ENCODE data around the gene VIPR2. TPM values are rescaled to one million over a fixed set of nuclear protein-coding genes. Genes with fewer than 3 reads are reported as not detected.
"Not testable (repeated sequence)": the region's sequence is repeated elsewhere in the genome, so short reads cannot be mapped to it uniquely, and the experiment has no call there.

The VIPR2 gene
- total RNA-seq, 4 donors from 2014 or later = 0.32 to 0.34 (median 0.32) TPM; not detected in 1

- intact Hi-C loops (cut with DNase I; ENCODE audit: low total_unique reads) = no loop called here
- DNase-seq (ENCODE audit: low spot score in 2 of 2) = no peak
- no peak overlapping the region for H3K4me3 ChIP-seq (ENCODE audit: low read depth, poor library complexity, severe bottlenecking)
- WGBS, 2 donors = 86% methylated on average over 17 of the region's 17 CpGs
- no peak for TF ChIP-seq POLR2A (IDR thresholded peaks at IDR 0.05)
- TF ChIP-seq CTCF (IDR thresholded peaks at IDR 0.05) = no peak
Measured at GRCh38 chr7:159169391-159169790, 24.7 kb upstream of the VIPR2 start.

GRCh38 chr7:159167139-159167538 lies 22.5 kb upstream of the VIPR2 start:
- H3K4me3 ChIP-seq (ENCODE audit: low read depth, poor library complexity, severe bottlenecking) = no peak overlapping the region
- DNase-seq (ENCODE audit: low spot score in 2 of 2) = no peak
- intact Hi-C loops (cut with DNase I; ENCODE audit: low total_unique reads) = no loop called here
- no peak for TF ChIP-seq CTCF (IDR thresholded peaks at IDR 0.05)
- no peak for TF ChIP-seq POLR2A (IDR thresholded peaks at IDR 0.05)
- 88 to 91% methylated on average over 14 to 15 of the region's 15 CpGs for WGBS, 2 donors

- no peak overlapping the region for H3K4me3 ChIP-seq (ENCODE audit: low read depth, poor library complexity, severe bottlenecking)
Measured at GRCh38 chr7:159166530-159166929, 21.9 kb upstream of the VIPR2 start.

GRCh38 chr7:159165352-159165751 lies 20.7 kb upstream of the VIPR2 start:
- TF ChIP-seq POLR2A (IDR thresholded peaks at IDR 0.05) = no peak
- no peak for TF ChIP-seq CTCF (IDR thresholded peaks at IDR 0.05)

More at GRCh38 chr7:159166530-159166929, 21.9 kb upstream of the VIPR2 start:
- intact Hi-C loops (cut with DNase I; ENCODE audit: low total_unique reads) = no loop called here
- DNase-seq (ENCODE audit: low spot score in 2 of 2) = no peak
- 60 to 62% methylated on average over 3 of the region's 3 CpGs for WGBS, 2 donors
- no peak for TF ChIP-seq CTCF (IDR thresholded peaks at IDR 0.05)
- TF ChIP-seq POLR2A (IDR thresholded peaks at IDR 0.05) = no peak

GRCh38 chr7:159163703-159164301 lies 19.1 kb upstream of the VIPR2 start:
- DNase-seq (ENCODE audit: low spot score in 2 of 2); intact Hi-C loops (cut with DNase I; ENCODE audit: low total_unique reads); H3K4me3 ChIP-seq (ENCODE audit: low read depth, poor library complexity, severe bottlenecking): not testable (repeated sequence)
- 70 to 81% methylated on average over 3 to 5 of the region's 11 CpGs for WGBS, 2 donors

More at GRCh38 chr7:159165352-159165751, 20.7 kb upstream of the VIPR2 start:
- DNase-seq (ENCODE audit: low spot score in 2 of 2) = no peak
- no peak overlapping the region for H3K4me3 ChIP-seq (ENCODE audit: low read depth, poor library complexity, severe bottlenecking)
- intact Hi-C loops (cut with DNase I; ENCODE audit: low total_unique reads) = no loop called here
- 88 to 90% methylated on average over 6 of the region's 6 CpGs for whole genome bisulfite sequencing, 2 donors

- intact Hi-C loops (cut with DNase I; ENCODE audit: low total_unique reads); DNase-seq (ENCODE audit: low spot score in 2 of 2); H3K4me3 ChIP-seq (ENCODE audit: low read depth, poor library complexity, severe bottlenecking): not testable (repeated sequence)
- 60 to 73% methylated on average over 21 of the region's 21 CpGs for WGBS, 2 donors
Measured at GRCh38 chr7:159162050-159162626, 17.5 kb upstream of the VIPR2 start.

- TF ChIP-seq CTCF (IDR thresholded peaks at IDR 0.05) = no peak
- TF ChIP-seq POLR2A (IDR thresholded peaks at IDR 0.05) = no peak
Measured at GRCh38 chr7:159160450-159160849, 15.8 kb upstream of the VIPR2 start.

More at GRCh38 chr7:159160450-159160849, 15.8 kb upstream of the VIPR2 start:
- no peak for DNase-seq (ENCODE audit: low spot score in 2 of 2)
- 91 to 94% methylated on average over 7 of the region's 7 CpGs for WGBS, 2 donors
- intact Hi-C loops (cut with DNase I; ENCODE audit: low total_unique reads) = no loop called here
- no peak overlapping the region for H3K4me3 ChIP-seq (ENCODE audit: low read depth, poor library complexity, severe bottlenecking)
